Loucy (cell line): ENCODE data around the gene SH3PXD2B.

Source experiments
- EZH2phosphoT487 ChIP-seq: fragments of 200-600 bp; IDR thresholded peaks from 2 replicates; pipeline ENCODE4 v1.6.1; 2018; ENCODE audit warnings: antibody characterized with exemption, mild to moderate bottlenecking, moderate library complexity, borderline replicate concordance
- TF ChIP-seq, protein P1 (sequence below): fragments of 200-600 bp; sonication (generic); conservative IDR thresholded peaks from 2 replicates; pipeline ENCODE4 v1.5.1; 2014; ENCODE audit warnings: mild to moderate bottlenecking, antibody characterized with exemption, low read length

DNA sequence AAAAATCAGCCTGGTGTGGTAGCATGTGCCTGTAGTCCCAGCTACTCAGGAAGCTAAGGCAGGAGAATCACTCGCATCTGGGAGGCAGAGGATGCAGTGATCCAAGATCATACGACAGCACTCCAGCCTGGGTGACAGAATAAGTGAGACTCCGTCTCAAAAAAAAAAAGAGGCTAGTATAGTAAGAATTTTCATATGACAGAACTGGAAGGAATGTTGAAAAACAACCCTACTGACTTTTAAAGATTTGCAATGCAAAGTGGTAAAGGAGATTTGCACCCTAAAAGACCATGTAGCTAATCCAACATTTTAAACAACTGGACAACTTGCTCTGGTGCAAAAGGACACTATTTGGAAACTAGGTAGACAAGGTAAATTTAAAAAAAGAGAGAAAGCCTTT lies 58.1 kb downstream of the SH3PXD2B start:
- TF ChIP-seq, protein P1, sequence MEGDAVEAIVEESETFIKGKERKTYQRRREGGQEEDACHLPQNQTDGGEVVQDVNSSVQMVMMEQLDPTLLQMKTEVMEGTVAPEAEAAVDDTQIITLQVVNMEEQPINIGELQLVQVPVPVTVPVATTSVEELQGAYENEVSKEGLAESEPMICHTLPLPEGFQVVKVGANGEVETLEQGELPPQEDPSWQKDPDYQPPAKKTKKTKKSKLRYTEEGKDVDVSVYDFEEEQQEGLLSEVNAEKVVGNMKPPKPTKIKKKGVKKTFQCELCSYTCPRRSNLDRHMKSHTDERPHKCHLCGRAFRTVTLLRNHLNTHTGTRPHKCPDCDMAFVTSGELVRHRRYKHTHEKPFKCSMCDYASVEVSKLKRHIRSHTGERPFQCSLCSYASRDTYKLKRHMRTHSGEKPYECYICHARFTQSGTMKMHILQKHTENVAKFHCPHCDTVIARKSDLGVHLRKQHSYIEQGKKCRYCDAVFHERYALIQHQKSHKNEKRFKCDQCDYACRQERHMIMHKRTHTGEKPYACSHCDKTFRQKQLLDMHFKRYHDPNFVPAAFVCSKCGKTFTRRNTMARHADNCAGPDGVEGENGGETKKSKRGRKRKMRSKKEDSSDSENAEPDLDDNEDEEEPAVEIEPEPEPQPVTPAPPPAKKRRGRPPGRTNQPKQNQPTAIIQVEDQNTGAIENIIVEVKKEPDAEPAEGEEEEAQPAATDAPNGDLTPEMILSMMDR: no peak
- no peak for TF ChIP-seq EZH2phosphoT487
